Mucosa of stomach (tissue), 1 donor: ENCODE data around the gene ZNF613.

ENCODE experiments used
- H3K27me3 ChIP-seq: one replicate; pipeline ENCODE4 v1.7.0; 2013; ENCODE audit warnings: mild to moderate bottlenecking, low read length; ENCODE audit not compliant: control insufficient read depth, insufficient read depth
- H3K36me3 ChIP-seq: one replicate; pipeline ENCODE4 v1.7.0; 2013; ENCODE audit warnings: low read length; ENCODE audit not compliant: control insufficient read depth, insufficient read depth
- H3K4me1 ChIP-seq: one replicate; pipeline ENCODE4 v1.7.0; 2013; ENCODE audit warnings: mild to moderate bottlenecking, low read length; ENCODE audit not compliant: control insufficient read depth, insufficient read depth
- H3K4me3 ChIP-seq: one replicate; pipeline ENCODE4 v1.7.0; 2013; ENCODE audit warnings: low read length
- H3K9ac ChIP-seq: one replicate; pipeline ENCODE4 v1.7.0; 2013; ENCODE audit warnings: mild to moderate bottlenecking, low read length, moderate library complexity
- H3K9me3 ChIP-seq: one replicate; pipeline ENCODE4 v1.7.0; 2013; ENCODE audit warnings: mild to moderate bottlenecking, low read length, moderate library complexity; ENCODE audit not compliant: control insufficient read depth
- donor health status: Pancreatic carcinoma.

The ZNF613 gene

GRCh38 chr19:51986309-51987291 is 59.3 kb downstream of the ZNF613 start, which contains the start of gene ZNF350:
ZNF350 (minus strand) TSS chr19:51986840; CDS start chr19:51974360, 12,480 bp downstream.
- H3K9me3 ChIP-seq = peaks cover 12% of the 10 kb centered on the region

GRCh38 chr19:51993422-51993821 is 66.2 kb downstream of the ZNF613 start:
- Histone ChIP-seq H3K9me3 (peaks cover 41% of the 10 kb centered on the region), H3K36me3 (peaks cover 16% of the 10 kb centered on the region), H3K4me3 (peak overlapping the region; percentile 22)

More at GRCh38 chr19:51986309-51987291, 59.3 kb downstream of the ZNF613 start, which contains the start of gene ZNF350:
- peak within 1 kb of the TSS; percentile 96 for H3K9ac ChIP-seq
- H3K36me3 ChIP-seq = no peaks in the 10 kb centered on the region
- no peaks in the 10 kb centered on the region for H3K4me1 ChIP-seq
- H3K4me3 ChIP-seq = peak within 1 kb of the TSS; percentile 97
- H3K27me3 ChIP-seq = no peaks in the 10 kb centered on the region

GRCh38 chr19:51994048-51994644 is 66.9 kb downstream of the ZNF613 start:
- H3K9ac ChIP-seq = no peak overlapping the region
- peaks cover 16% of the 10 kb centered on the region for H3K36me3 ChIP-seq
- peaks cover 38% of the 10 kb centered on the region for H3K9me3 ChIP-seq
- H3K27me3 ChIP-seq = no peaks in the 10 kb centered on the region
- no peaks in the 10 kb centered on the region for H3K4me1 ChIP-seq
- no peak overlapping the region for H3K4me3 ChIP-seq

More at GRCh38 chr19:51993422-51993821, 66.2 kb downstream of the ZNF613 start:
- no peaks in the 10 kb centered on the region for H3K27me3 ChIP-seq
- no peaks in the 10 kb centered on the region for H3K4me1 ChIP-seq
- no peak overlapping the region for H3K9ac ChIP-seq
